Measurements from ENCODE around the gene ISL2. TPM values are rescaled to one million over a fixed set of nuclear protein-coding genes. Genes with fewer than 3 reads are reported as not detected.
A peak's percentile ranks its signal among the peaks of the same experiment; 100 is the strongest.
"Not testable (repeated sequence)": the region's sequence is repeated elsewhere in the genome, so short reads cannot be mapped to it uniquely, and the experiment has no call there.

Gene ISL2
- total RNA-seq (under 1 TPM in 1 of 2 donors, not detected in 1; 0.86 TPM), polyA plus RNA-seq (under 1 TPM; 0.22 to 0.38 TPM)
- long read RNA-seq, donor 1 = 0 reads
- long read RNA-seq, donor 2 = 0 reads
- long read RNA-seq, donor 3 = 0 reads
- long read RNA-seq, donor 4, partial matches to known transcripts = 0 of 1 reads
- long read RNA-seq, donor 4, other reads (novel, unspliced or antisense) = 0 of 1 reads
- long read RNA-seq, donor 5 = 0 reads

GRCh38 chr15:76336254-76337058 is at the start of gene ISL2:
TSS of gene ISL2 (plus strand) at chr15:76336773. CDS start at chr15:76336884, 111 bp downstream.
- WGBS, 2 donors = 3 to 7% methylated on average over 34 to 40 of the region's 40 CpGs
- H3K9me3 ChIP-seq (ENCODE audit: control insufficient read depth in 4 of 4, insufficient read depth in 3 of 4, low read length in 3 of 4) = peaks cover 0 to 21% (median 0%) of the 10 kb centered on the region in 4 donors

DNA sequence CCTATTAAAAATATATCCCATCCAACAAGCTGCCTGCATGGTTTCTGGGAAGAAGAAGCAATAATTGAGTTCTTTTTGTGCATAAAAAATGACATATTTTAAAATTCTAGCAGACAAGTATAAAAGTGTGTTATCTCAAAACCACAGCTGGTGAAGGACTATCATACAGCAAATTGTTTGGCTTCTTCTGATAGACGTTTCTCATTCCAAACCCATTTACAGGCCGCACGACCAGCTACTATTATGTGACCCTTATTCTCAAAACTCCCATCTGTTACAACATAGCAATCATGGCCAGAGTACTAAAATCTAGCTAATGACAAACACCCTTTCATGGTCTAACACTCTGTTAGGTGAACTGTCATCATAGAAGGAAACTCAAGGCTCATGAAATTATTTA is 47.0 kb upstream of the ISL2 start:
- no peak overlapping the region for H3K9ac ChIP-seq (ENCODE audit: insufficient read depth in 1 of 2, low read length in 2 of 2)
- no peak overlapping the region for H3K4me3 ChIP-seq
- H3K27me3 ChIP-seq (ENCODE audit: control insufficient read depth in 3 of 3, insufficient read depth in 3 of 3, low read length in 2 of 3) = no peaks in the 10 kb centered on the region
- peaks cover 0 to 1% (median 0%) of the 10 kb centered on the region in 4 donors for H3K9me3 ChIP-seq (ENCODE audit: control insufficient read depth in 4 of 4, insufficient read depth in 3 of 4, low read length in 3 of 4)
- no peak for TF ChIP-seq CTCF (IDR thresholded peaks at IDR 0.05; ENCODE audit: control extremely low read depth, extremely low read depth)
- 62 to 77% methylated on average over 3 of the region's 3 CpGs for WGBS, 2 donors
- peaks cover 1 to 11% (median 4%) of the 10 kb centered on the region in 4 donors for H3K36me3 ChIP-seq (ENCODE audit: control insufficient read depth in 4 of 4, insufficient read depth in 4 of 4, low read length in 4 of 4)
- no peak overlapping the region for H3K27ac ChIP-seq (ENCODE audit: low read depth in 1 of 2, low read length in 1 of 2)
- no peaks in the 10 kb centered on the region for H3K4me1 ChIP-seq (ENCODE audit: control insufficient read depth in 5 of 5, insufficient read depth in 5 of 5, low read length in 5 of 5)
- ATAC-seq (ENCODE audit: insufficient read depth, low FRiP score) (no peak), DNase-seq (no peak)

More at GRCh38 chr15:76336254-76337058, at the start of gene ISL2:
- Histone ChIP-seq H3K36me3 (ENCODE audit: control insufficient read depth in 4 of 4, insufficient read depth in 4 of 4, low read length in 4 of 4) (no peaks in the 10 kb centered on the region), H3K9ac (ENCODE audit: insufficient read depth in 1 of 2, low read length in 2 of 2) (peak within 1 kb of the TSS in 1 of 2 donors; percentile 7), H3K4me1 (ENCODE audit: control insufficient read depth in 5 of 5, insufficient read depth in 5 of 5, low read length in 5 of 5) (peaks cover 0 to 40% (median 13%) of the 10 kb centered on the region in 5 donors), H3K27me3 (ENCODE audit: control insufficient read depth in 3 of 3, insufficient read depth in 3 of 3, low read length in 2 of 3) (peaks cover 3 to 76% (median 70%) of the 10 kb centered on the region in 3 donors), H3K4me3 (no peak within 1 kb of the TSS), H3K27ac (ENCODE audit: low read depth in 1 of 2, low read length in 1 of 2) (no peak within 1 kb of the TSS)
- peak; percentile 56 to 72 (median 65) for DNase-seq
- no peak for TF ChIP-seq CTCF (IDR thresholded peaks at IDR 0.05; ENCODE audit: control extremely low read depth, extremely low read depth)
- ATAC-seq (ENCODE audit: insufficient read depth, low FRiP score) = no peak

- Histone ChIP-seq H3K27ac (ENCODE audit: low read depth in 1 of 2, low read length in 1 of 2) (no peak overlapping the region), H3K9me3 (ENCODE audit: control insufficient read depth in 4 of 4, insufficient read depth in 3 of 4, low read length in 3 of 4) (peaks cover 0 to 1% (median 0%) of the 10 kb centered on the region in 4 donors), H3K27me3 (ENCODE audit: control insufficient read depth in 3 of 3, insufficient read depth in 3 of 3, low read length in 2 of 3) (no peaks in the 10 kb centered on the region), H3K4me1 (ENCODE audit: control insufficient read depth in 5 of 5, insufficient read depth in 5 of 5, low read length in 5 of 5) (peaks cover 0 to 2% (median 0%) of the 10 kb centered on the region in 5 donors), H3K9ac (ENCODE audit: insufficient read depth in 1 of 2, low read length in 2 of 2) (no peak overlapping the region), H3K36me3 (ENCODE audit: control insufficient read depth in 4 of 4, insufficient read depth in 4 of 4, low read length in 4 of 4) (peaks cover 0 to 6% (median 2%) of the 10 kb centered on the region in 4 donors), H3K4me3 (no peak overlapping the region)
- no peak for TF ChIP-seq CTCF (IDR thresholded peaks at IDR 0.05; ENCODE audit: control extremely low read depth, extremely low read depth)
- 24 to 49% methylated on average over 1 of the region's 1 CpG for WGBS, 2 donors
- ATAC-seq (ENCODE audit: insufficient read depth, low FRiP score) = no peak
- no peak for DNase-seq
These were observed 43.2 kb upstream of the ISL2 start for GRCh38 chr15:76293361-76293760.

DNA sequence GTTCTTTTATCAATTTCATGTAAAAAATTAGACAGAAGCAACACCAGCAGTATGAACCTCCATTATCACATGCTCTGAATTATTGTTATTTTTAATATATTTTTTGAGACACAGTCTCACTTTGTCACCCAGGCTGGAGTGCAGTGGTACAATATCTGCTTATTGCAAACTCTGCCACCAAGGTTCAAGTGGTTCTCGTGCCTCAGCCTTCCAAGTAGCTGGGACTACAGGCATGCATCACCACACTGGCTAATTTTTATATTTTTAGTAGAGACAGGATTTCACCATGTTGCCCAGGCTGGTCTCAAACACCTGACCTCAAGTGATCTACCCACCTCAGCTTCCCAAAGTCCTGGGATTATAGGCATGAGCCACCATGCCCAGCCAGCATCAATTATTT is 42.1 kb upstream of the ISL2 start:
- not testable (repeated sequence) for DNase-seq; H3K27me3 ChIP-seq (ENCODE audit: control insufficient read depth in 3 of 3, insufficient read depth in 3 of 3, low read length in 2 of 3); H3K27ac ChIP-seq (ENCODE audit: low read depth in 1 of 2, low read length in 1 of 2); ATAC-seq (ENCODE audit: insufficient read depth, low FRiP score); H3K4me1 ChIP-seq (ENCODE audit: control insufficient read depth in 5 of 5, insufficient read depth in 5 of 5, low read length in 5 of 5); H3K36me3 ChIP-seq (ENCODE audit: control insufficient read depth in 4 of 4, insufficient read depth in 4 of 4, low read length in 4 of 4); H3K9me3 ChIP-seq (ENCODE audit: control insufficient read depth in 4 of 4, insufficient read depth in 3 of 4, low read length in 3 of 4); H3K9ac ChIP-seq (ENCODE audit: insufficient read depth in 1 of 2, low read length in 2 of 2); H3K4me3 ChIP-seq
- WGBS, 2 donors = 83 to 96% methylated on average over 1 of the region's 1 CpG

Data from lung (tissue), 16 donors.